ENCODE results near the gene JMJD7. TPM values are rescaled to one million over a fixed set of nuclear protein-coding genes. Genes with fewer than 3 reads are reported as not detected.

JMJD7 gene
- total RNA-seq, 4 donors from 2014 or later: 6.1 to 12.8 (median 9.3) TPM

DNA sequence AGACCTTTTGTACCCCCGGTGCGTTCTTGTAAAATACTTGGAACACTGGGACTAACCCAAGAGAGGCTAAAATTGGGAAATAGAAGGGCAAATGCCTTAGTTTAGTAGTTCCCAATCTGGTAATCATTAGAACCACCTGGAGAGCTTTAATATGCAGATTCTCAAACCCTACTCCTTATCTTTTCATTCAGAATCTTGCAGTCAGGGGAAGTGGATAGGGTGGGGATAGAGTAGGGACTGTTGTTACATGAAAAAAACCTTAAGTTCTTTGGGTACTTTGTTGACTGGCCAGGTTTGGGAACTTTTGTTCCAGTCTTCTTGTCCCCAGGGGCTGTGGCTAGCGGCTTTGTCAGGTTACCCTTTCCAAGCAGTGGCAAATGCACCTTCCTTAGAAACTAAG is 37.7 kb upstream of the JMJD7 start:
- no peak for ATAC-seq
- no peaks in the 10 kb centered on the region for H3K9me3 ChIP-seq
- no peaks in the 10 kb centered on the region for H3K27me3 ChIP-seq
- H3K4me1 ChIP-seq: peaks cover 29 to 67% (median 35%) of the 10 kb centered on the region in 3 donors
- H3K4me3 ChIP-seq: no peak overlapping the region
- H3K27ac ChIP-seq: peak overlapping the region; percentile 31 to 82 (median 65)
- H3K36me3 ChIP-seq: no peaks in the 10 kb centered on the region
- TF ChIP-seq POLR2A (IDR thresholded peaks at IDR 0.05) (no peak), EP300 (IDR thresholded peaks at IDR 0.05) (no peak), POLR2AphosphoS5 (IDR thresholded peaks at IDR 0.05) (no peak)
- TF ChIP-seq, protein P1, sequence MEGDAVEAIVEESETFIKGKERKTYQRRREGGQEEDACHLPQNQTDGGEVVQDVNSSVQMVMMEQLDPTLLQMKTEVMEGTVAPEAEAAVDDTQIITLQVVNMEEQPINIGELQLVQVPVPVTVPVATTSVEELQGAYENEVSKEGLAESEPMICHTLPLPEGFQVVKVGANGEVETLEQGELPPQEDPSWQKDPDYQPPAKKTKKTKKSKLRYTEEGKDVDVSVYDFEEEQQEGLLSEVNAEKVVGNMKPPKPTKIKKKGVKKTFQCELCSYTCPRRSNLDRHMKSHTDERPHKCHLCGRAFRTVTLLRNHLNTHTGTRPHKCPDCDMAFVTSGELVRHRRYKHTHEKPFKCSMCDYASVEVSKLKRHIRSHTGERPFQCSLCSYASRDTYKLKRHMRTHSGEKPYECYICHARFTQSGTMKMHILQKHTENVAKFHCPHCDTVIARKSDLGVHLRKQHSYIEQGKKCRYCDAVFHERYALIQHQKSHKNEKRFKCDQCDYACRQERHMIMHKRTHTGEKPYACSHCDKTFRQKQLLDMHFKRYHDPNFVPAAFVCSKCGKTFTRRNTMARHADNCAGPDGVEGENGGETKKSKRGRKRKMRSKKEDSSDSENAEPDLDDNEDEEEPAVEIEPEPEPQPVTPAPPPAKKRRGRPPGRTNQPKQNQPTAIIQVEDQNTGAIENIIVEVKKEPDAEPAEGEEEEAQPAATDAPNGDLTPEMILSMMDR (IDR thresholded peaks at IDR 0.05): no peak
- WGBS, 2 donors (ENCODE audit: low coverage in 1 of 2): 77 to 82% methylated on average over 3 of the region's 3 CpGs

DNA sequence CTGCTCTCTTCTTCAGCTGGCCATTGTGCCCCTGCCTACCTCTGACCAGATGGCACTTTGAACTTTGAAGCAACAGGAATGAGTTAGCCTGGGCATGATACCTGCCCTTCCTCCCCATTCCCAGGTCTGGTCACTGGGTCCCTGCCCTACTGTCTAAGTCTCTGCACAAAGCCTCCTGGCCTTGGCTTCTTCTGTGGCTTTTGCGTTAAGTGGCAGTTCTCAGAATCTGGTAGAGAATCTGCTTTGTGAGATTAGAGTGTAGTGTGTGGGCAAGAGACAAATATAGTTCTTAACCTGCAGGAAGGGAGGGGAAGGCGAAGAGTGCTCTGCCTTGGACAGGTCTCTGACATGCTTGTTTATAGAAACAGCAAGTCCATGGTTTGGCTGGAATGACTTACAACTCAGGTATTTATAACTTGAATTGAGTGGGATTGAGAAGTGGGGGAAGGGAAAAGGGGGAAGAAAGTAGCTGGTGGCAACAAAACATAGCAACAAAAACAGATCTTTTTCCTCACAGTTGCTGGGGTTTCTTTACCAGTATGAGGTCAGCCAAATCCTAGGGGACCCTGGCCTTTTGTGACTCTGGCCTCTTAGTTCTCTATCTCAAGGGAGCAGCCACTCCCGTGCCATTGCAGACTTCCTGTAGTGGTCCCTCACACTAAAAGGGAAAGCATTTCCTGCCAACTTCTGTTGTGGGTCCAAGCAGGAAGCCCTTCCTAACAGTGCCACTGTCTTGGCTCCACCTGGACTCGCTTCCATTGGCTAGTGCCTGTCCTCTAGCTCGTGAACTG is 36.9 kb upstream of the JMJD7 start:
- Histone ChIP-seq H3K4me1 (peaks cover 29 to 75% (median 39%) of the 10 kb centered on the region in 3 donors), H3K4me3 (no peak overlapping the region), H3K27ac (peak overlapping the region; percentile 31 to 82 (median 65)), H3K9me3 (no peaks in the 10 kb centered on the region), H3K36me3 (no peaks in the 10 kb centered on the region), H3K27me3 (no peaks in the 10 kb centered on the region)
- no peak for TF ChIP-seq POLR2A (IDR thresholded peaks at IDR 0.05)
- no peak for TF ChIP-seq EP300 (IDR thresholded peaks at IDR 0.05)
- TF ChIP-seq, protein P1 (IDR thresholded peaks at IDR 0.05): no peak
- TF ChIP-seq POLR2AphosphoS5 (IDR thresholded peaks at IDR 0.05): no peak
- ATAC-seq: peak; percentile 37
- 31% methylated on average over 3 of the region's 5 CpGs; no CpG with 5 or more reads in 1 of the 2 donors for WGBS, 2 donors (ENCODE audit: low coverage in 1 of 2)

DNA sequence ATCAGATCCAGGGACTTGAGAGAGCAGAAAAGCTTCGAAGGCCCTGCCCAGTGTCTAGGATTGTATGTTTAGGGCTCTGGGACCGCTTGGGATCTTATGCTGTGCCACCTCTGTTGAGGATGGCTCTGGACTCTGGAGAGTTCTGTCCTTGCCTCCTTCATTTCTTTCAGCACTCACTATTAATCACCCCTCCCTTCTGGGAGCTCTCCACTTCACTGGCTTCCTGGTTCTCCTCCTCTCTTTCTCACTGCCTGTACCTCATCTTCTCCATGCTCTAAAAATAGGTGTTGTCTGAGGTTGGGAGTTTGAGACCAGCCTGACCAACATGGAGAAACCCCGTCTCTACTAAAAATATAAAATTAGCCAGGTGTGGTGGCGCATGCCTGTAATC is 36.4 kb upstream of the JMJD7 start:
- WGBS, 2 donors (ENCODE audit: low coverage in 1 of 2): 87 to 100% methylated on average over 1 to 3 of the region's 4 CpGs
- Histone ChIP-seq H3K27me3 (no peaks in the 10 kb centered on the region), H3K36me3 (no peaks in the 10 kb centered on the region), H3K27ac (peak overlapping the region in 3 of 4 donors; percentile 62 to 82 (median 68)), H3K4me3 (no peak overlapping the region), H3K4me1 (peaks cover 29 to 81% (median 43%) of the 10 kb centered on the region in 3 donors), H3K9me3 (no peaks in the 10 kb centered on the region)
- TF ChIP-seq EP300 (IDR thresholded peaks at IDR 0.05): no peak
- TF ChIP-seq POLR2AphosphoS5 (IDR thresholded peaks at IDR 0.05): no peak
- TF ChIP-seq POLR2A (IDR thresholded peaks at IDR 0.05): no peak
- TF ChIP-seq, protein P1 (IDR thresholded peaks at IDR 0.05): no peak
- no peak for ATAC-seq

DNA sequence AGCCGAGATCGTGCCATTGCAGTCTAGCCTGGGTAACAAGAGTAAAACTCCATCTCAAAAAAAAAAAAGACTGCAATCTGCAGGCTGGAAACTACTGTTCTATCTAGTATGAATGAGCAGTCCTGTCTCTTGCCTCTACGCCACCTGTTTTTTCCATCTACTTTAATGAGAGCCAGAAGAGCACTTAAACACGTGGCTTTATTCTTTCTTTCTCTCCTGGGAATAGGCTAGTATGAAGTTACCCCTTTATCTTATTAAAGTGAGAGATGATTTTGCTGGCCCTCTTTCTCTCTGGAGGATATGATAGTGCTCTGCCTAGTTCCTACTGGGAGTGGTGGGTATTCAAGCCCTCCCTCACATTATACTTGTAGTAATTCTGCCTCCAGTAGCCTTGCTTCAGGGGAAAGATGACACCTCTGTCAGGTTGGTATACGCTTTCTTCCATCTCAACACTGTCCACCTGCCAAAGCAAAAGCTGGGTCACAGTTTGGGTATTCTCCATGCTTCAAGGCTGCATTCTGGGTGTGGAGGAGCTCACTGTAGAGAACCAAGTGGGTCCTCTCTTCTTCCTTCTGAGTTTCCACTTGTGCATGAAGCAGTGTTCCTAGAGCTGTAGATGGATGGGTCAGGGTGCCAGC is 35.8 kb upstream of the JMJD7 start:
- Histone ChIP-seq H3K27me3 (no peaks in the 10 kb centered on the region), H3K4me1 (peaks cover 29 to 87% (median 49%) of the 10 kb centered on the region in 3 donors), H3K36me3 (no peaks in the 10 kb centered on the region), H3K4me3 (no peak overlapping the region), H3K27ac (peak overlapping the region in 3 of 4 donors; percentile 62 to 82 (median 68)), H3K9me3 (no peaks in the 10 kb centered on the region)
- WGBS, 2 donors (ENCODE audit: low coverage in 1 of 2): 51 to 67% methylated on average over 4 to 5 of the region's 5 CpGs
- no peak for ATAC-seq
- no peak for TF ChIP-seq POLR2A (IDR thresholded peaks at IDR 0.05)
- TF ChIP-seq, protein P1 (IDR thresholded peaks at IDR 0.05): no peak
- TF ChIP-seq POLR2AphosphoS5 (IDR thresholded peaks at IDR 0.05): no peak
- no peak for TF ChIP-seq EP300 (IDR thresholded peaks at IDR 0.05)
